Panc1 (cell line): Measurements from ENCODE around the gene HSP90AA1.

ENCODE experiments used
- SIN3A ChIP-seq: IDR thresholded peaks from 2 replicates; pipeline ENCODE4 v1.6.1; 2012; ENCODE audit warnings: low read depth, mild to moderate bottlenecking, low read length, moderate library complexity, borderline replicate concordance; ENCODE audit not compliant: insufficient read depth
- TF ChIP-seq, protein P1 (sequence below): fragments of 450-650 bp; IDR thresholded peaks from 2 replicates; pipeline ENCODE4 v1.5.1; 2017; ENCODE audit warnings: mild to moderate bottlenecking
- TF ChIP-seq, protein P2 (sequence below), 2 experiments: IDR thresholded peaks; 2 replicates each; pipeline ENCODE4 v1.6.1; 2011 to 2012; ENCODE audit warnings: low read depth in 2 of 2, control low read depth in 1 of 2, low read length in 1 of 2, mild to moderate bottlenecking in 1 of 2, moderate library complexity in 1 of 2; ENCODE audit not compliant: insufficient read depth in 1 of 2

DNA sequence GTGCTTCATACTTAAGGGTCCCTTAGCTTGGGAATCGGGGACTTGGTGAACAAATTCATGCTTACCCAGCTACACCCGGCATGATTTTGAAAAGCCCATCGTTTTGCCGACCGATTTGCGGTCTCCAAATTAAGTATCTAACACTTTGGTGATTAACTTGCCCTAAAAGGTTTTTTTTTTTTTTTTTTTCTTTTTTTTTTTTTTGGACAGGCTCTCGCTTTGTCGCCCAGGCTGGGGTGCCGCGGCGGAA is 843 bp upstream of the HSP90AA1 start:
- TF ChIP-seq, protein P1, sequence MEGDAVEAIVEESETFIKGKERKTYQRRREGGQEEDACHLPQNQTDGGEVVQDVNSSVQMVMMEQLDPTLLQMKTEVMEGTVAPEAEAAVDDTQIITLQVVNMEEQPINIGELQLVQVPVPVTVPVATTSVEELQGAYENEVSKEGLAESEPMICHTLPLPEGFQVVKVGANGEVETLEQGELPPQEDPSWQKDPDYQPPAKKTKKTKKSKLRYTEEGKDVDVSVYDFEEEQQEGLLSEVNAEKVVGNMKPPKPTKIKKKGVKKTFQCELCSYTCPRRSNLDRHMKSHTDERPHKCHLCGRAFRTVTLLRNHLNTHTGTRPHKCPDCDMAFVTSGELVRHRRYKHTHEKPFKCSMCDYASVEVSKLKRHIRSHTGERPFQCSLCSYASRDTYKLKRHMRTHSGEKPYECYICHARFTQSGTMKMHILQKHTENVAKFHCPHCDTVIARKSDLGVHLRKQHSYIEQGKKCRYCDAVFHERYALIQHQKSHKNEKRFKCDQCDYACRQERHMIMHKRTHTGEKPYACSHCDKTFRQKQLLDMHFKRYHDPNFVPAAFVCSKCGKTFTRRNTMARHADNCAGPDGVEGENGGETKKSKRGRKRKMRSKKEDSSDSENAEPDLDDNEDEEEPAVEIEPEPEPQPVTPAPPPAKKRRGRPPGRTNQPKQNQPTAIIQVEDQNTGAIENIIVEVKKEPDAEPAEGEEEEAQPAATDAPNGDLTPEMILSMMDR = no peak
- no peak for TF ChIP-seq SIN3A
- TF ChIP-seq, protein P2, sequence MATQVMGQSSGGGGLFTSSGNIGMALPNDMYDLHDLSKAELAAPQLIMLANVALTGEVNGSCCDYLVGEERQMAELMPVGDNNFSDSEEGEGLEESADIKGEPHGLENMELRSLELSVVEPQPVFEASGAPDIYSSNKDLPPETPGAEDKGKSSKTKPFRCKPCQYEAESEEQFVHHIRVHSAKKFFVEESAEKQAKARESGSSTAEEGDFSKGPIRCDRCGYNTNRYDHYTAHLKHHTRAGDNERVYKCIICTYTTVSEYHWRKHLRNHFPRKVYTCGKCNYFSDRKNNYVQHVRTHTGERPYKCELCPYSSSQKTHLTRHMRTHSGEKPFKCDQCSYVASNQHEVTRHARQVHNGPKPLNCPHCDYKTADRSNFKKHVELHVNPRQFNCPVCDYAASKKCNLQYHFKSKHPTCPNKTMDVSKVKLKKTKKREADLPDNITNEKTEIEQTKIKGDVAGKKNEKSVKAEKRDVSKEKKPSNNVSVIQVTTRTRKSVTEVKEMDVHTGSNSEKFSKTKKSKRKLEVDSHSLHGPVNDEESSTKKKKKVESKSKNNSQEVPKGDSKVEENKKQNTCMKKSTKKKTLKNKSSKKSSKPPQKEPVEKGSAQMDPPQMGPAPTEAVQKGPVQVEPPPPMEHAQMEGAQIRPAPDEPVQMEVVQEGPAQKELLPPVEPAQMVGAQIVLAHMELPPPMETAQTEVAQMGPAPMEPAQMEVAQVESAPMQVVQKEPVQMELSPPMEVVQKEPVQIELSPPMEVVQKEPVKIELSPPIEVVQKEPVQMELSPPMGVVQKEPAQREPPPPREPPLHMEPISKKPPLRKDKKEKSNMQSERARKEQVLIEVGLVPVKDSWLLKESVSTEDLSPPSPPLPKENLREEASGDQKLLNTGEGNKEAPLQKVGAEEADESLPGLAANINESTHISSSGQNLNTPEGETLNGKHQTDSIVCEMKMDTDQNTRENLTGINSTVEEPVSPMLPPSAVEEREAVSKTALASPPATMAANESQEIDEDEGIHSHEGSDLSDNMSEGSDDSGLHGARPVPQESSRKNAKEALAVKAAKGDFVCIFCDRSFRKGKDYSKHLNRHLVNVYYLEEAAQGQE (IDR thresholded peaks at IDR 0.05; ENCODE audit: insufficient read depth in 1 of 2, low read depth in 2 of 2, low read length in 1 of 2) = no peak
